Thyroid gland (tissue), 4 donors: Measurements from ENCODE around the gene CASS4. TPM values are rescaled to one million over a fixed set of nuclear protein-coding genes. Genes with fewer than 3 reads are reported as not detected.

Source experiments
- DNase-seq, 2 donors: peaks; one replicate each; pipeline ENCODE4 v3.0.0-alpha.2; 2019
- H3K27ac ChIP-seq, 3 donors: fragments of 200-600 bp; sonication (generic); 1 replicate in 2 of 3; 2 replicates in 1 of 3; pipeline ENCODE4 v1.5.1; 2016 to 2019; ENCODE audit warnings: mild to moderate bottlenecking in 1 of 3, moderate library complexity in 1 of 3
- H3K27me3 ChIP-seq: fragments of 200-600 bp; sonication (generic); one replicate; pipeline ENCODE4 v1.5.1; 2019
- H3K36me3 ChIP-seq, 2 donors: fragments of 200-600 bp; sonication (generic); one replicate each; pipeline ENCODE4 v1.5.1; 2016 to 2019
- H3K4me1 ChIP-seq, 2 donors: fragments of 200-600 bp; sonication (generic); one replicate each; pipeline ENCODE4 v1.5.1; 2017 to 2019
- H3K4me3 ChIP-seq, 3 donors: fragments of 200-600 bp; sonication (generic); replicated peaks in 1 of 3; 1 replicate in 2 of 3; 2 replicates in 1 of 3; pipeline ENCODE4 v1.5.1; 2016; ENCODE audit warnings: mild to moderate bottlenecking in 1 of 3
- H3K9me3 ChIP-seq: fragments of 200-600 bp; sonication (generic); one replicate; pipeline ENCODE4 v1.5.1; 2017
- CTCF ChIP-seq, 6 experiments: fragments of 200-600 bp in 3 of 6; fragments of 450-650 bp in 3 of 6; sonication (generic) in 3 of 6; IDR thresholded peaks; one replicate each; pipeline ENCODE4 v1.5.1; 2016 to 2019; ENCODE audit warnings: antibody characterized with exemption in 6 of 6, mild to moderate bottlenecking in 2 of 6, inconsistent platforms in 1 of 6, moderate library complexity in 1 of 6
- POLR2A ChIP-seq, 2 donors: fragments of 450-650 bp; IDR thresholded peaks; one replicate each; pipeline ENCODE4 v1.6.1; 2017; ENCODE audit warnings: antibody characterized with exemption in 2 of 2, mild to moderate bottlenecking in 2 of 2, moderate library complexity in 1 of 2
- WGBS, 2 donors: methylation state at CpG; one replicate each; pipeline ENCODE4 v1.1.5; 2017; 5-methylcytosine and 5-hydroxymethylcytosine counted together
- intact Hi-C: fragments of 100-400 bp; cut with DNase I; formaldehyde crosslinking; loops from one replicate; pipeline ENCODE4 v1.15.1; 2023
- total RNA-seq, 4 donors: library from RNA; depleted of rRNA; stranded (reverse); fragments of >200 nt; gene quantifications; one replicate each; pipeline ENCODE4 v1.2.3, GENCODE V29; 2016

Gene CASS4
- total RNA-seq, 4 donors from 2014 or later: 0.22 to 1.6 (median 1.0) TPM

GRCh38 chr20:56369179-56369578, 42.9 kb upstream of the CASS4 start:
- no peak for DNase-seq
- intact Hi-C loops: no loop called here
- Histone ChIP-seq H3K4me3 (no peak overlapping the region), H3K27ac (no peak overlapping the region), H3K4me1 (no peaks in the 10 kb centered on the region), H3K36me3 (peaks cover 23 to 28% of the 10 kb centered on the region in 2 donors), H3K9me3 (no peaks in the 10 kb centered on the region), H3K27me3 (no peaks in the 10 kb centered on the region)
- TF ChIP-seq POLR2A (IDR thresholded peaks at IDR 0.05) (no peak), CTCF (IDR thresholded peaks at IDR 0.05) (no peak)
- WGBS, 2 donors: 94 to 95% methylated on average over 4 of the region's 4 CpGs

- no peak for DNase-seq
- H3K4me1 ChIP-seq: no peaks in the 10 kb centered on the region
- no peak for TF ChIP-seq POLR2A (IDR thresholded peaks at IDR 0.05)
- no peak overlapping the region for H3K4me3 ChIP-seq
- peaks cover 7 to 8% of the 10 kb centered on the region in 2 donors for H3K36me3 ChIP-seq
- H3K27me3 ChIP-seq: no peaks in the 10 kb centered on the region
- whole genome bisulfite sequencing, 2 donors: 90 to 93% methylated on average over 11 of the region's 11 CpGs
- intact Hi-C loops: no loop called here
- no peak overlapping the region for H3K27ac ChIP-seq
- no peaks in the 10 kb centered on the region for H3K9me3 ChIP-seq
Measured at GRCh38 chr20:56371977-56372376, 40.1 kb upstream of the CASS4 start.

- H3K4me1 ChIP-seq: no peaks in the 10 kb centered on the region
- peaks cover 0 to 1% of the 10 kb centered on the region in 2 donors for H3K36me3 ChIP-seq
- H3K27ac ChIP-seq: no peak overlapping the region
- intact Hi-C loops: no loop called here
- WGBS, 2 donors: 88 to 90% methylated on average over 1 of the region's 1 CpG
- TF ChIP-seq POLR2A (IDR thresholded peaks at IDR 0.05) (no peak), CTCF (IDR thresholded peaks at IDR 0.05) (no peak)
- no peak overlapping the region for H3K4me3 ChIP-seq
- DNase-seq: no peak
- H3K9me3 ChIP-seq: no peaks in the 10 kb centered on the region
- no peaks in the 10 kb centered on the region for H3K27me3 ChIP-seq
Measured at GRCh38 chr20:56372850-56373249, 39.2 kb upstream of the CASS4 start.

DNA sequence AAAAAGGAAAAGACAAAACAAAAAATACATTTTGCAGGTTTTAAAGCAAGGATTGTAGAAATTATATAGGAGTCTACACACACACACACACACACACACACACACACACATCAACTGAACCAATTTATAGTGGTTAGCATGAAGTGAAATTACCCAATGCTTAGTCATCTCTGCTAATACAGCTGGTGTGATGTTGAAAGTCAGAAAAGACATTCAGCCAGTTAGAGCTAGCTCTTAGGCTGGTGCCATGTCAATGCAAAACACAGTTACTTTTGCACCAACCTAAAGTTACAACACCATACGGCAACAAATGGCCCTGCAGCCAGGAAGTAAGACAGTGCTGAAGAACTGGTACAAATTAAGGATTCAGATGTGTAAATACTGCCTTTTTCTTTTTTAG, 38.1 kb upstream of the CASS4 start:
- TF ChIP-seq POLR2A (IDR thresholded peaks at IDR 0.05): no peak
- TF ChIP-seq CTCF (IDR thresholded peaks at IDR 0.05): no peak
- H3K4me3 ChIP-seq: no peak overlapping the region
- H3K9me3 ChIP-seq: no peaks in the 10 kb centered on the region
- no peak for DNase-seq
- 86 to 88% methylated on average over 1 of the region's 1 CpG for WGBS, 2 donors
- no peaks in the 10 kb centered on the region for H3K27me3 ChIP-seq
- no peaks in the 10 kb centered on the region for H3K36me3 ChIP-seq
- intact Hi-C loops: no loop called here
- H3K27ac ChIP-seq: no peak overlapping the region
- H3K4me1 ChIP-seq: no peaks in the 10 kb centered on the region

DNA sequence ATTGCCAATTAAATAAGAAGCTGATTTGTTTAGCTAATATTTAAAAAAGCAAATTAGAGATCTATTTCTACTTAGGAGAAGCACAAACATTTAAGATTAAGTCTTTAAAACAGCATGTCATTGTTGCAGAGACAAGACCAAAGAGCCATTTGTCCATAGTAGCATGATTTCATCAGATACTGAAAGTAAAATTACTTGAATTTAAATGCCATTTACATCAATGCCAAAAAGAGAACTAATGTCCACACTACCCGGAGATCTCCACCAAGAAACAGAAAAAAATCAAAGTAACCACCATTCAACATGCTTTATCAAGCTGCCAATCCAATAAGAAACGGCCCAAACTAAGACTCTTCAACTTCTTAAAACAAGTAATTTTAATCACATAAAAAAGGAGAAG, 35.7 kb upstream of the CASS4 start:
- H3K27ac ChIP-seq: no peak overlapping the region
- H3K4me1 ChIP-seq: no peaks in the 10 kb centered on the region
- no peaks in the 10 kb centered on the region for H3K9me3 ChIP-seq
- intact Hi-C loops: no loop called here
- no peak overlapping the region for H3K4me3 ChIP-seq
- WGBS, 2 donors: 83 to 91% methylated on average over 2 of the region's 2 CpGs
- H3K27me3 ChIP-seq: no peaks in the 10 kb centered on the region
- no peak for DNase-seq
- no peak for TF ChIP-seq CTCF (IDR thresholded peaks at IDR 0.05)
- TF ChIP-seq POLR2A (IDR thresholded peaks at IDR 0.05): no peak
- no peaks in the 10 kb centered on the region for H3K36me3 ChIP-seq

GRCh38 chr20:56378386-56378785, 33.7 kb upstream of the CASS4 start:
- Histone ChIP-seq H3K4me1 (peaks cover 8 to 17% of the 10 kb centered on the region in 2 donors), H3K27me3 (no peaks in the 10 kb centered on the region), H3K9me3 (no peaks in the 10 kb centered on the region), H3K36me3 (no peaks in the 10 kb centered on the region), H3K4me3 (no peak overlapping the region), H3K27ac (no peak overlapping the region)
- no peak for TF ChIP-seq CTCF (IDR thresholded peaks at IDR 0.05)
- TF ChIP-seq POLR2A (IDR thresholded peaks at IDR 0.05): no peak
- intact Hi-C loops: no loop called here
- no peak for DNase-seq
- 96 to 98% methylated on average over 3 of the region's 3 CpGs for WGBS, 2 donors
